Germinal center (tissue), 1 donor: ENCODE measurements around the gene SH3RF1.

ENCODE experiments used
- DNase-seq: peaks from one replicate; pipeline ENCODE4 v3.0.0; 2012; ENCODE audit warnings: mixed read lengths, low spot score

SH3RF1 gene

GRCh38 chr4:169133932-169134331 is 136.8 kb downstream of the SH3RF1 start:
- DNase-seq = no peak

DNA sequence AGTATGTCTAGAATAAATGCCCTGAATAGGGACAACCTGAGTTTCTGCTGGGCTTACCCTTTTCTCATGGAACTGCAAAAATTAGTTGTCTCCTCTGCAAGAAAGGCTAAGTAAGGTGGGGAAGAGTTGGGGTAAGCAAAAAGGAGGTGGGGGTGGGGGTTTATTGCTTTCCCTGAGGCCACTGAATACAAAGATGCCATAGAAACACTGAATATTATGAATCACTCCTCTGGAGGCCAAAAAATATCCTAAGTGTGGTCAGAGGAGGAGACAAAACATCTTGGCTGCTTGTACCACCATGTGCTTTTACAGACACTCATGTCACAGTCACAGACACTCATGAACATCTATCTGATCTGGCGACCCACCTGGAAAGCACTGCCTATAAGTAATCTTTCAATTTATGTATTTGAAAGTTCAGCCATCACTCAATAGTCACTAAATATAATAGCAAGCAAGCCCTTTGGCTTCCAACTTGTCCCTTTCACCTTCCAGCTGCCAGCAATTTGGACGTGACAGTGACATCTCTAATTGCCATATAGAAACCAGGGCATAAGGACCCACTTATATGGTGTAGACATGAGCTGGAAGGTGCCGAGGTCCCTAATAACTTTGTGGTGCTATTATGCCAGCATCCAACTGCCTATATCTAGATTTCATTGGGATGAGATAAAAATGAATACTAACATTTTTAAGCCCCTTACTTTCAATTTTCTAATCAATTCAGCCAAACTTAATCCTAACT is 138.0 kb downstream of the SH3RF1 start:
- no peak for DNase-seq

- no peak for DNase-seq
These were observed 139.1 kb downstream of the SH3RF1 start for GRCh38 chr4:169131556-169132208.

DNA sequence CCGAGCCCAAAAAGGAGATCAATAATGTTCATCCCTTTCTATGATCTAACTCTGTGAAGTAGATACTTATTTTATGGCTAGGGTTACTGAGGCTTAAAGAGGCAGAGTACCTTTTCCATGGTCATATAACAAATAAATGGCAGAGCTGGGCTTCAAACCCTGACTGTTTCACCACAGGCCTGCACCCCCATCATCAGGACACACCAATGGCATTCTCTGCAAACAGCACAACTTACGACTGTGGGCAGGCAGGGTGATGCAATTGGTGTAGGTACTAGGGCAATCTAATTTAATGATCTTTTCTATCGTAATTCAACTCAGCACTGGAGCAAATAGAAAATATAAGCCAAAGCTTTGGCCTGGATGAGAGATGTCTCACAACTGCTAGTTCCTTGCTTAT is 141.9 kb downstream of the SH3RF1 start:
- DNase-seq = no peak

GRCh38 chr4:169127314-169127713 is 143.4 kb downstream of the SH3RF1 start:
- DNase-seq = no peak

GRCh38 chr4:169124661-169125060 is 146.1 kb downstream of the SH3RF1 start:
- no peak for DNase-seq

- DNase-seq = no peak
These were observed 148.3 kb downstream of the SH3RF1 start for GRCh38 chr4:169122422-169122821.

- DNase-seq = no peak
These were observed 148.8 kb downstream of the SH3RF1 start for GRCh38 chr4:169121861-169122382.

DNA sequence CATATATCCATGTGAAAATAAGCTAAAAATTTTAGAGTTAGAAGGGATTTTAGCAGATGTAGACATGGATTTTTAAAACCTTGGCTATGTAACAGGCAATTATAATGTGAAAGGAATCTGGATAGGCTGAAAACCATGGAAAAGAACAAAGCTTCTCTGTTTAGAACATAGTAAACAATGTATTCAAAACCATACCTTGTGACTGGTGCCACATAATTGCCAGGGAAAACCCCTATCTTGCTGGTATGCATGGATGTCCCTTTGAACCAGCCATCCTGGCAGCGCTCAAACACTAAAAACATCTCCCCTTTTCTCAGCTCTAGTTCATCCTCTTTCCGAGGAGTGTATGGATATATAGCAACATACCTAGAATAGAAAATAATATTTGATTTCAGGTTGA is 150.1 kb downstream of the SH3RF1 start:
- DNase-seq = no peak

DNA sequence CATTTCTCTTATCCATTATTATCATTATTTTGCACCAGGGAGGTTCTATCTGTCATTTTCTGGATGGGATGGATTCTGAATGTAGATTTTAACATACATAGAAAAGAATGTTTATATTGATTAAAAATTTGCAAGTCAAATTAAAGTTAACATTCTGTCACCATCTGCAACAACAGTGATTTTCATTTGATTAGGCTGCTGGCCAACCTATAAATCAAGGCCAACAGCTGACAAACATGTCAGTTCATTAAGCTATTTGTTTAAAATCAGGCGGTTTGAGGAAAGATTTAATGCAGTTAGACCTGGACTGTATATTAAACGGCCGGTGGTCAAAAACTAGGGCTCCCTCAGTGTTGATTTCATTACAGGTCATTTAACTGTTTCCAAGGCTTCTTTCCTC is 151.2 kb downstream of the SH3RF1 start:
- no peak for DNase-seq

DNA sequence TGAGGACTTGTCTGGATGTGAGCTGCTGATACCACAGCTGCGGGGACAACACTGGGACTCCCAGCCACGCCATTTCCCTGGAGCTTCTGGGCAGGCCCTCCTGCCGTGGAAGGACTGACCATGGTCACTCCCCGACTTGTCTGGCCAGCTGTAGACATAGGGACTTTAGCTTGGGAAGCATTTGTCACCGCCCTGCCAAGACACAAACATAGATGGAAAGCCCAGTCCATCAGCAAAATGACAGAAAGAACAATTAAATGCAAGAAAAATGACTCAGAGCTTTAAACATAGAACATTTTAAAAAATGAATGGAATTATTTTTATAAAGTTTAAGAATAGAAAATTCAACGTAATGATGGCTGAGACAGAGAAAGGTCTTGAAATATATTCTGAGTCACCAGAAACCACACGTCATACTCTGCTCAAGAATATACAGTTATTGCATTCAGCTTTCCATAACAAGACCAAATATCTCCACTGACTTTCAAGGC is 153.1 kb downstream of the SH3RF1 start:
- no peak for DNase-seq

GRCh38 chr4:169116270-169116901 is 154.4 kb downstream of the SH3RF1 start:
- no peak for DNase-seq

DNA sequence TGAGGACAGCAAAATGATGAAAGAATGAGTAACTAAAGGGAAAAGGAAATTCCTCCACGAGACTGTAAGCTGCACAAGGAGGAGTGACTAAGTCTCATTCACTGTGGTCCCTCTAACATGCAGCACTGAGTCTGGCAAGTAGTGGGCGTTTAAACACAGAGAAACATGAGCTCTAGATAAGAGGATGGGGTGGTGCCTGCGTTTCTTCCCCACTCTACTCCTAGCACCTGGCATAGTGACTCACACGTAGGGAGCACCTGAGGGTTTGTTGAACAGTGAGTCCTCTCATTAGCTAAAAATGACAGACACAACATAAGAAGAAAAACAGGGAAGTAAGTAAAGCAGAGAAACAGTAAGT is 154.9 kb downstream of the SH3RF1 start:
- DNase-seq = no peak

DNA sequence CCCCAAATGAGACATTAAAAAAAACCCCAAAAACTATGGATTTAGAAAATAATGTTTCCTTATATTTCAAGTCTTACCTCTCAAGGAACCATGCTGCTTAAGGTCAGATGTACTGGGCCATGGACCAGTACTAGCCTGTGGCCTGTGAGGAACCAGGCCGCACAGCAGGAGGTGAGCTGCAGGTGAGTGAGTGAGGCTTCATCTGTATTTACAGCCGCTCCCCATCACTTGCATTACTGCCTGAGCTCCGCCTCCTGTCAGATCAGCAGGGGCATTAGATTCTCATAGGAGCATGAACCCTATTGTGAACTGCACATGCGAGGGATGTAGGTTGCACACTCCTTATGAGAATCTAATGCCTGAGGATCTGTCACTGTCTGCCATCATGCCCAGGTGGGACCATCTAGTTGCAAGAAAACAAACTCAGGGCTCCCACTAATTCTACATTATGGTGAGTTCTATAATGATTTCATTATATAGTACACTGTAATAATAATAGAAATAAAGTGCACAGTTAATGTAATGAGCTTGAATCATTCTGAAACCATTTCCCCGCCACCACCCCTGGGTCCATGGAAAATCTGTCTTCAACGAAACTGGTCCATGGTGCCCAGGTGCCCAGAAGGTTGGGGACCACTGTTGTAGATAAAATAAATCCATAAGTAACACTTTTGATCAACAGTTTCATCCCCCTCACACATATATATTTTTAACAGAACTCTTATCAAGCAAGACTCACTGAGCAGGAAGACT is 155.4 kb downstream of the SH3RF1 start:
- DNase-seq = no peak

- DNase-seq = no peak
These were observed 156.3 kb downstream of the SH3RF1 start for GRCh38 chr4:169114341-169114974.

GRCh38 chr4:169110633-169111032 is 160.1 kb downstream of the SH3RF1 start:
- no peak for DNase-seq

- DNase-seq = no peak
These were observed 161.6 kb downstream of the SH3RF1 start for GRCh38 chr4:169109035-169109675.

- no peak for DNase-seq
These were observed 162.5 kb downstream of the SH3RF1 start for GRCh38 chr4:169108303-169108702.

DNA sequence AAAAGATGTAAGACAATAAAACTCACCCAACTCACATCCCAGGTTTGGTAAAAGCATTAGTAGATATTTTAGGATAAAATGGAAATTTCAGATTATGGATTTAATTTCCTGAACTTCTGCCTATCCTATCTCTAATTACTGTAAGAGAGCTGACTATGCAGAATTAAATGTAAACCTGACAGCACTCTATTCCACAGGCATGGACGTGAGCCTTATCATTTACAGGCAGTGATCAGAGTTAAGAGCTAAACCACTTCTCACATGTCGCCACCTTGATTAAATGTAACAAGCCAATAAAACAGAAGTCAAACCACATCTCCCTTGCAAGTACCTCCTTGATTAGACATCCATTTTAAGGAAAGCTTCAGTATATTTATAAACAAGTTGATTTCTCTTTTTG is 163.2 kb downstream of the SH3RF1 start:
- DNase-seq = no peak

DNA sequence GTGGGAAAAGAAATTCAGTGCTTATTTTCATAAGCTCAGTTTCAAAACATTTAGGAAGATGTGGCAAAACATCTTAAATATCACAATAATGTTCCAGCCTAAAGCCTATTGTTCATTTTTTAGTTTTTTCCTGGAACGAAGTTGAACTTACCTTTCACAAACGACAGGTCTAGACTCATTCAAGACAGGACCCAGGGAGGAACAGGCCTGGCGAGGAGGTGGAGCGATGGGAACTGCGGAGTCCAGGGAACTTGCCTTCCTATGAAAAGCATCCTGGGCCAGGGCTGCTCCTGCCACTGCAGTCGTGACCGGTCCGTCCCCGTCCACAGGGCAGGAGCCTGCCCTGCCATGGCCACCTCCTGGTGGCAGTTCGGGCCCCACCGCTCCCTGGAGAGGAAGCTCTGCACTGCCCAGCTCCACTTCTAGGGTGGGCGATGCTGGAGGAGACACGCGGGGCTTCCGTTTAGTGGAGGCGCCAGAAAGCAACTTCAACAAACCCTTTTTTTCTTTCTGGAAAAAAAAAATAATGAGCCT is 164.0 kb downstream of the SH3RF1 start:
- no peak for DNase-seq

DNA sequence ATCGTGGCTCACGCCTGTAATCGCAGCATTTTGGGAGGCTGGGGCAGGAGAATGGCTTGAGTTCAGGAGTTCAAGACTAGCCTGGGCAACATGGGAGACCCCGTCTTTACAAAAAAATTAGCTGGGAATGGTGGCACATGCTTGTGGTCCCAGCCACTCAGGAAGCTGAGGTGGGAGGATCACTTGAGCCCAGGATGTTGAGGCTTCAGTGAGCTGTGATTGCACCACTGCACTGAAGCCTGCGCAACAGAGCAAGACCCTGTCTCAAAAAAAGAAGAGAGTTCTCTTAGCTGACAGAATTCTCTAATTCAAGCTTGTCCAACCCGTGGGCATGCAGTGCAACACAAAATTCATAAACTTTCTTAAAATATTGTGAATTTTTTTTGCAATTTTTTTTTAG is 165.1 kb downstream of the SH3RF1 start:
- DNase-seq = no peak
